Left renal pelvis (tissue), 4 donors: ENCODE measurements around the gene SLC22A17. TPM values are rescaled to one million over a fixed set of nuclear protein-coding genes. Genes with fewer than 3 reads are reported as not detected.
"Not testable (repeated sequence)": the region's sequence is repeated elsewhere in the genome, so short reads cannot be mapped to it uniquely, and the experiment has no call there.

ENCODE experiments used
- DNase-seq, 4 donors: peaks; one replicate each; pipeline ENCODE4 v3.0.0-alpha.2; 2013; ENCODE audit warnings: low read depth in 4 of 4, low spot score in 3 of 4
- polyA plus RNA-seq, 4 donors: library from polyadenylated mRNA; unstranded; fragments of 120-200 nt; gene quantifications; one replicate each; pipeline ENCODE4 v1.2.1, GENCODE V29; 2013; ENCODE audit not compliant: insufficient read length in 4 of 4

Gene SLC22A17
- 10 to 100 TPM; 56.2 to 72.7 (median 58.1) TPM for polyA plus RNA-seq

DNA sequence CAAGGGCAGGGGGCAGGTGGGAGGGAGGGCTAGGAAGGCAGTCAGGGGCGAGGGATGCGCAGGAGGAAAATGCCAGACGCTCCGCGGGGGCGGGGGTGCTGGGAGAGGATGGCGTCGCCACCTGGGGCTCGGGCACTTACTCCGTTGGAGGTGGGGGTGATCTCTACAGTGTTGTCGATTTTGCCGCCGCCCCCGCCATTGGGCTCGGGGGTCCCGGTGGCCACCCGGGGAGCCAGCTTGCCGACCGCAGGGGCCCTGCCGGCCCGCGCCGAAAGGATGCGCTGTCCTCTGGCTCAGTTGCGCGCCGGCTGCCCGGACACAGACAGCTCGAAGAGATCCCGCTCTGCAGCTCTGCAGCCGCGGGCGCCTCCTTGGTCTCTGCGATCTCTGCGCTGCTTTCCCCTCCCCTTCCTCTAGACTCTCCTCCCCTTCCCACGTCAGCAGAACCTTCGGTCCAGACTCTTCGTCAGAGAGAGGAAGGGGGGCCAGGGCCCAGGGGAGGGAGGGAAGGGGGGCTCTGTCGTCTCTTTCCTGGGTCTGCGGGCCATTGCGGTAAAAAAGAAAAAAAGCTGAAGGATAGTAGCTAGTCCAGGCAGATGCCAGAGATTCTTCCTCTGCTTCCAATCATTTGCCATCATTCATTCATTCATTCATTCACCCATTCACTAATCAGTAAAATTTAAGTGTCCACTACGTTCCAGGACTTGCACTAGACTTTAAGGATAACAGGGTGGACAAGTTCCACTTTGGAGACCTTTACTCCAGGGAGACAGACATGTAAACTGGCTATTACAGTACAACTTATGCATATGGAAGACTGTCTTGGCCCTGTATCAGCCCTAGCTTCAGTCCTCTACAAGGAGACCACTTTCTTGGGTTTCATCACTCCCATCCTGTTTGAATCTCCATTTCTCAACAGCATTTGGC, at the start of gene SLC22A17:
Gene SLC22A17, minus strand, starts transcription at position 382 of the 927 bp plus-strand sequence.
- peak; percentile 74 to 82 (median 80) for DNase-seq

DNA sequence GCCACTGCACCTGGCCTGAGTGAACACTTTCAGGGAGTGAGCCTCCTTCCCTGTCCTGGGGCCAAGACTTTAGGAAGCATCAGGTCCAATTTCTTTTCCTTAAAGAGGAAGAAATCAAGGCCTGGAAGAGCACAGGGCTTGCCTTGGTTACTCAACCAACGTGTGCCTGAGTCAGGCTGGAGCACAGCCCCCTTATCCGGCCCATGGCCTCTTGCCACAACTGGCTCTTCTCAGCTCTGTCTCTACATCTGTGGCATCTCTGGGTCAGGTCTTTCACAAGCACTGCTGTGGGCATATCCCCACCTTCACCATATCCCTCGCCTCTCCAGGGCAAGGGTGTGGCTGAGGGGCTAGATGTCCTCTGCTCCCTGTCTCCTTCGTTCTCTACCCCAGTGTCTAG, 48.6 kb upstream of the SLC22A17 start:
- DNase-seq: no peak

DNA sequence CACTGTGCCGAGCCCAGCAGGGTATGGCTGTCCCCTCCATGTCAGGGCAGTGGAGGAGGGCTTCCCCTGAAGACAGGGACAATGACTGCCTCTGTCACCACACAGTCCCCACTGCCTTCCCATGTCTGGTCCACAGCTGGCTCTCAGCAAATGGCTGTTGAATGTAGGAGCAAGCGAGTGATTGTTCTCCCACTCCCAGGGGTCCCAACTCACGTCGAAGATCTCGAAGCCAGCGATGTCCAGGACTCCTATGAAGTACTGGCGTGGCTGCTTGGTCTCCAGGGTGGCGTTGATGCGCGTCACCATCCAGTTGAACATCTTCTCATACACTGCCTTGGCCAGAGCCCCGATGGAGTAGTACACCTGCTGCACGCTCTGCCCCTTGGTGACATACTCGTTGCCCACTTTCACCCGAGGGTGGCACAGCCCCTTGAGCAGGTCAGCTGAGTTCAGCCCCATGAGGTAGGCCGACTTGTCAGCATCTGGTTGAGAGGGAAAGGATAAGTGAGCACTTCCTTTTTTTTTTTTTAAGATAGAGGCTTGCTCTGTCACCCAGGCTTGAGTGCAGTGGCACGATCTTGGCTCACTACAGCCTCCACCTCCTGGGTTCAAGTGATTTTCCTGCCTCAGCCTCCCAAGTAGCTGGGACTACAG, 47.9 kb upstream of the SLC22A17 start:
- DNase-seq: not testable (repeated sequence)

DNA sequence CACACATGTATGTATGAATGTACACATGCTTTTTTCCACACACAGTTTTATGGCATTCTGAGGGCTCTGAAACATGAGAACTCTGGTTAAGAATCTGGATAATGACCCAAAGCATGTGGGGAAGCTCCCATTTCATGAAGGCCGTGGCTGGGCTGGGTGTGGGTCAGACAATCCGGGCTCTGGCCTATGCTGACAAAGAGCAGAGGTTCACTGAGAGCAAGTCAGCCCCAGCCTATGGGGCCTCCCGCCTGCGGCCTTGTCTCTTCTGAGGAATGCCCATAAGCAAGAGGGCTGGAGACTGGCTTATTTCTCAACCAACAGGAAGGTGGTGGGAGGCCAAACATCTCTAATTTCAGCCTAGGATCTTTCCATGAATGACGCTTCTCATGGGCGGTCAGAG, 46.9 kb upstream of the SLC22A17 start:
- DNase-seq: peak in 1 of 4 donors; percentile 11

DNA sequence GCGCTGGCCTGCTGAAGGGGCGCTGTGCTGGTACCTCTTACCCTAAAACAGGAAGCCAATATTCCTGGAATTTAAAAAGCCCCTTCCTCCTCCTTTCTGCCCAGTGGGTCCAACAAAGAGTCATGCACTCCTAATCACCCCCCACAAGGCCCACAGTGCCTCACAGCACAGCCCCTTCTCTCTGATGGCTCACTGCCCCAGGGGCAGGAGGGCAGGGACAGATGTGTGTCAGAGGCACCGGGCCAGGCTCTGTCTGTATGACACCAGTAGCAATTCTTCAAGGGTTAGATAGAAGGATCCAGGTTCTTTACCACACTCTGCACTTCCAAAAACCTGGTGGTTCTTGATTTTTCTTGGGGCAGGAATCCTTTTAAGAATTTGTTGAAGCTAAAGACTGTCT, 46.4 kb upstream of the SLC22A17 start:
- no peak for DNase-seq

DNA sequence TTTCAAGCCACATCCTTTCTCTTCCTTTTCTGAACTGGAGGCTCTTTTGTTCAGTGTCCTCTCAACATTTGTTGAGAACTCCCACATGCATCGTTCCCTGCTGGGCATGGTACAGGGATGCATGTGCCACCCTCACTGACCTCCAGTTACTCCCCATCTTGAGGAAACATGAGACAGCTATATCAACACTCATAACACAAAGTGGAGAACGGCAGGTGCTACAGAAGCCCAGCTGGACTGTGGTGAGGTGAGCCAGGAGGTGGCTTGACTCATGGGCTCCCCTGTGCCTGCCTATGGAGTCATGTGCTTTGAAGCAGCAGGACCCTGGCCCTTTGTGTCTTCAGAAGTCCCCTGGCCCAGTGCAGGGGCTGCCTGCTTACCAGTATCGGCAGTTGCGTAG, 45.7 kb upstream of the SLC22A17 start:
- no peak for DNase-seq

DNA sequence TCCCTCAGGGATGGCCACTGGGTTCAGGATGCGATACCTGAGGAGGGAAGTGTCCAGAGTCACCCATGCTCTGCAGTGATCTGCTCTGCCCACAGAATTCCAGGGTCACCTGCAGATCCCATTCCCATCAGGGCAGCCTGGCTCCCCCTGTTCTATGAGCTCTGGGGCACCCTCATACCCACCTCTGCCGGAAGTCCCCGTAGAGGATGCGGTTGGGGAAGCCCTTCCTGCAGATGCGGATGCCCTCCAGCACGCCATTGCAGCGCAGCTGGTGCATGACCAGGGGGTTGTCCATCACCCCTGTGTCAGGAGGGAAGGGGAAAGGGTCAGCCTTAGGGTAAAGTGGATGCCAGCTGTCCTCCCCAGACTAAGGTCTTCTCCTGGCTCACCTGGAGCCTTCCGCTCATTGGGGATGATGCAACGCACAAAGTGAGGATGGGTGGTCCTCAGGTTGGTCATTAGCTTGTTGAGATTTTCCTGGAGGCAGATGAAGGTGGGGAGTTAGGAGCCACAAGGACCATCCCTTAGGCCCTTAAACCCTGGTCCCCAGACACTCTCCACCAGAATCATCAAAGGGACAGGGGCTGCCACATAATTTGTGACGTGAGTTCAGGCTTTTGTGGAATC, 44.2 kb upstream of the SLC22A17 start:
- DNase-seq: no peak

DNA sequence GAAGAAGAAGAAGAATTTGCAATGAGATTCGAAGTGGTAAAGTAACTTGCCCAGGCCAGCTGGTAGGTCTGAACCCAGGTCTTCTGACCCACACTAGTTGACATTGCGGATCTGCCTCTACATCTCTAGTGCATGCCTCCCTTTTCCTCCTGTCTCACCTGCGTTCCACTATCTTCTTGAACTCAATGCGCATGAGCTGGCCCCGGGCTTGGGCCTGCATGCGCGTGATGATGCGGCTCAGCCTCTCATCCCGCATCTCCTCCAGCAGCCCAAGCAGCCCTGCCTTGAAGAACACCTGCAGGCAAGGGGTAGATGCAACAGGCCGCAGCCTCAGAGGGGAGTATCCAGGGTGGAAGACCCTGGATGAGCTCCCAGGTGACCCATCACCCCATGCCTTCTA, 43.4 kb upstream of the SLC22A17 start:
- DNase-seq: no peak

DNA sequence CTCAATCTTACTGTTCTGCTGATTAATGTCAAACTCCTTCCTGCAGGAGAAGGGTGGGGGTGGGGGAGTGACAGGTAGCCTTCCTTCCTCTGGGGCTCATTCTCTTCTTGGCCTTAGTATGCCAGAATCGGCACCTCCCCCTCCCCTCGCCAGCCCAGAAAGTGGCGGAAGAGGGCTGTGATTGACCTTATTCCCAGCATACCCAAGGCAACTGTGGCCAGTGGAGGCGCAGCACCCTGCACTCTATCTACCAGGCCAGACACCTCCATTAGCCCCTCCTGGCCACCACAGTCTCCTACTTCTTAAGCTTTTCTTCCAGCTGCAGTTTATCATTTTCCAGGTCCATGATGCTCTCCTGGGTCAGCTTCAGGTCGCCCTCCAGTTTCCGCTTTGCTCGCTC, 39.9 kb upstream of the SLC22A17 start:
- DNase-seq: no peak

DNA sequence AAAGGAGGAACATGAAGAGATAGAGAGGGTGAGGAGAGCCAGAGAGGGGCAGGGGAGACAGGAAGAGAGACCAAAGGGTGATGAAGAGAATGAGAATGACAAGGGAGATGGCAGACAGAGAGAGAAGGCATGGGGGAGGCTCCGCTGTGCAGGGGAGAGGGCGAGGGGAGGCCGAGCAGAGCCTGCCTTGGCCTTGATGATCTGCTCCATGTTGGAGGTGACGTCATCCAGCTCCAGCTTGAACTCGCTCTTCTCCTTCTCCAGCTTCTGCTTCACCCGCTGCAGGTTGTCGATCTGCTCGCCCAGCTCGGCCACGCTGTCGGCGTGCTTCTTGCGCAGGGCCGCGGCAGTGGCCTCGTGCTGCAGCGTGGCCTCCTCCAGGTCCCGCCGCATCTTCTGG, 37.2 kb upstream of the SLC22A17 start:
- DNase-seq: not testable (repeated sequence)

DNA sequence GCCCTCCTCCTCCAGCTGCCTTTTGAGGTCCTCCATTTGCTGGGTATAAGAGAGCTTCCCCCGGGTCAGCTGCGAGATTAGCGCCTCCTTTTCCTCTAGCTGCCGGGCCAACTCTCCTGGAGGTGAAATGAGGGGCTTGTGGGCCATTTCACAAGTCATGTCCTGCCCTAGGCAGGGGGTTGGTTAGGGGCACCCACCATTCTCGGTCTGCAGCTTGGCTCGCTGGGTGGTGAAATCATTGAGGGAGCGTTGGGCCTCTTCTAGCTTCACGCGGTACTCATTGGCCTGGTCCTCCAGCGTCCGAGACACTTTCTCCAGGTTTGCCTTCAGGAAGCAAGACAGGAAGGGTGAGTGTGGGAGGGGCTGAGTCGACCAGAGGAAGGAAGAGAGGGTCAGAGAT, 36.7 kb upstream of the SLC22A17 start:
- DNase-seq: no peak

DNA sequence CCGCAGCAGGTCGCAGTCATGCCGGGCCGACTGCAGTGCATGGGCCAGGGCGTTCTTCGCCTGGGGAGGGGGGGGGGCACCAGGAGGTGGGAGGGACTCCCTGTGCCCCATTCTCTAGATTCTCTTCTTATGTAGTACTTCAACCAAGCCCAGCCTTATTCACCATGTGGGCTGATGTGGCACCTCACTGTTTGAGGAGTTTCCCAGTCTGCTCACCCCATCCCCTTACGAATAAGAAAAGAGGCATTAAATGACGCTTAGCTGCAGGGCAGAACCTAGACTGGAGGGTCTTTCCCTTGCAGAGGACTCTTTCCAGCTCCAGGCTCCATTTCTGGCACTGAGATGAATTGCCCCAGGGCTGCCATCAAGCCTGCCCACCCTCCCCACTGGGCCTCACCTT, 36.3 kb upstream of the SLC22A17 start:
- no peak for DNase-seq

DNA sequence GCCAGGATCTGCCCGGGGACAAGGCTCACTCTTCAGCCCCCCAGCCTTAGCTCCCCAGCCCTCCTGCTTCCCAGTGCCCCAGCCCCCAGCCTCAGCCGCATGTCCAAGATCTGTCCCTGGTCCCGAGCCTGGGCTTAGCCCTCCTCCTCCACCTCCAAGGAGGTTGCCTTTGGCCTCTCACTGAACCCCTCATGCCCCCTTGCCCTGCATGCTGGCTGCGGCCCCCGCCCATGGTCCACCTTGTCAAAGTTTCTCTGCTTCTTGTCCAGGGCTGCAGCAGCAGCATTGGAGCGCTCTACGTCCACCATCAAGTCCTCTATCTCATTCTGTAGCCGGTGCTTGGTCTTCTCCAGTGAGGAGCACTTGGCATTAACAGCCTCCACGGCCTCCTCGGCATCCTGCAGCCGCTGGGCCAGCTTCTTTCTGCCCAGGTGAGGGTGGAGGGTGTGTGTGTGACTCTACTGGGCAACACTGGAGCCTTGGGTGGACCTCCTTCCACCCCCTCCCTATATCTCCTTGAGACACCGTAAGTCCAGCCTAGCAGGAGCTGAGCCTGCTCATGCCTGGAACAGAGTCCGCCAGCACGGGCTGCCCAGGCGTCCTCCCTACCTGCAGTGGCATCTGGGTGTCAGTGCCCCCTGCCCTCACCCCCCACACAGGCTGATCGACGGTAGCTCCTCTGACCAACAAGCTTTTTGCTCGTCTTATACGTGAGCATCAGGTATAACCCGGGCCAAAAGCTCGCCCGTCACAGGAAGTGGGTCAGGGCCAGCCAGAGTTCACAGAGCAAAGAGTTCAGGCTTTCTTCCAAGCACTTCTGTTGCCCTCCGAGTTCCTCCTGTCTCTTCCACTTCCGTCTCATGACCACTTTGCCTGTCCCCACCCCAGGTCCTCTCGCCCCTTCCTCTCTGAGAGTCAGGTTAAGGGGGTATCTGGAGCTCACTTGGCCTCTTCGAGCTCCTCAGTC, 35.5 kb upstream of the SLC22A17 start:
- no peak for DNase-seq

DNA sequence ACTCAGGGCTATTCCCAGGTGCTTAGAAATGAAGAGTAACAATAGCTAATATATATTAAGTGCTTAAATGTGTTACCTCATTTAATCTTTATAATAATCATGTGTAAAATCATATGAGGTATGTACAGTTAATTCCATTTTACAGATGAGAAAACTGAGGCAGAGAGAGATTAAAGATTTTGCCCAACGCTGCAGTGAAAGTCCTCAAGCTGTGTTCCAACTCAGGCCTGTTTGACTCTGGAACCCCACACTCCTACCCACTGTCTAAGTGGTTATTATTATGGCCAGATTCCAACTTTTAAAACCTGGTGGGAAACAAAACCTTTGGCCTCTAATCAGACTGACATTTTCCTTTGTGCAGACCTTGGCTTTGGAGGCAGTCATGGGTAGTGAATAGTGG, 34.3 kb upstream of the SLC22A17 start:
- no peak for DNase-seq

DNA sequence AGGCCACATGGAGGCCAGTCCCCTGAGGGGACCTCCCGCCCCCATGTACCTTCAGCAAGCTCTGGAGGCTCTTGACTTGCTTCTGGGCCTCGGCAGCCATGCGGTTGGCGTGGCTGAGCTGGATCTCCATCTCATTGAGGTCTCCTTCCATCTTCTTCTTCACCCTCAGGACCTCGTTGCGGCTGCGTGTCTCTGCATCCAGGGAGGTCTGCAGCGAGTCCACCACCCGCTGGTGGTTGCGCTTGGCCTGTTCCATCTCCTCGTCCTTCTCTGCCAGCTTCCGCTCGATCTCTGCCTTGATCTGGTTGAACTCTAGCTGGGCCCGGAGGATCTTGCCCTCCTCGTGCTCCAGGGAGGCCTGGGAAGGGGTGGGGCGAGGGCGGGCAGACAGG, 33.6 kb upstream of the SLC22A17 start:
- DNase-seq: not testable (repeated sequence)

DNA sequence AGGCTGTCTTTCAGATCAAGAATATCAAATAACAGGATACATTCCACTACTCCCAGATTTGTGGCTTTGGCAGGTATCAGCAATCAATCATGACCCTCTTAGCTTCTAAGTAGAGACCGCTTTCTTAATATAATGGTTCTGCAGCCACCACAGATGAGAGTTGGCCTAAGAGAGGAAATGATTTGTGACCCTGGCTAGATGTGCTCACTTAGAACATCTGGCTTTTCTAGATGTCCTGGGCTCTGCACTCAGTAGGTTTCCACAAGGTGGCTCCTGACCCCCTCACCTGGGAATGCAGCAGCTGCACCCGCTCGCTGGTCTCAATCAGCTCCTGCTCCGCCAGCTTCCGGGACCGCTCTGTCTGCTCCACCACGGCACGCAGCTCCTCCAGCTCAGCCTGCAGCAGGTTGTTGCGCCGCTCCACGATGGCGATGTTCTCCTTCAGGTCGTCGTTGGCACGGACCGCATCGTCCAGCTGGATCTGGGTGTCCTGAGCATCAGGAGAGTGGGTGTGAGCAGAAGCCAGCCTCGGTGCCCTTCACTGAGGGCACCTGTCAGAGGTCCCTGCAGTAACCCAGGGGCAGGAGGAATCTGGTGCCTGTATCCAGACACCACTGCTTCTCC, 33.1 kb upstream of the SLC22A17 start:
- no peak for DNase-seq

DNA sequence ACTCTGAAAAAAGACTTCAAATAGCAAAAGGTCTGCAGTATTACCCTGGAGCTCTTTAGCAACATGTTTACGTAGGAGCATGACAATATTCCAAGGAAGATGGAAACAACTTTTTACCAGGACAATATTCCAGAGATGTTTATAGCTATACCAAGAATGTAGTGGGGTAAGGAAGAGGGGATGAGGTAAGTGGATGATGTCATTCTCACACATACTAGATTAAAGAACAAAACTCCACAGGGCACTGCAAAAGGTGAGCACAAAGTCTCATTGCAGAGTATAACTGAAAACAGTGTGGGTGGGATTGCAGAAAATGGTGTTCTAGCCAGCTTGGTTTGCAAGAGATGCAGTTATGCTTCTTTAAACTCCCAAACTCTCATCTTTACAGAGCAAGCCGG, 32.6 kb upstream of the SLC22A17 start:
- no peak for DNase-seq

DNA sequence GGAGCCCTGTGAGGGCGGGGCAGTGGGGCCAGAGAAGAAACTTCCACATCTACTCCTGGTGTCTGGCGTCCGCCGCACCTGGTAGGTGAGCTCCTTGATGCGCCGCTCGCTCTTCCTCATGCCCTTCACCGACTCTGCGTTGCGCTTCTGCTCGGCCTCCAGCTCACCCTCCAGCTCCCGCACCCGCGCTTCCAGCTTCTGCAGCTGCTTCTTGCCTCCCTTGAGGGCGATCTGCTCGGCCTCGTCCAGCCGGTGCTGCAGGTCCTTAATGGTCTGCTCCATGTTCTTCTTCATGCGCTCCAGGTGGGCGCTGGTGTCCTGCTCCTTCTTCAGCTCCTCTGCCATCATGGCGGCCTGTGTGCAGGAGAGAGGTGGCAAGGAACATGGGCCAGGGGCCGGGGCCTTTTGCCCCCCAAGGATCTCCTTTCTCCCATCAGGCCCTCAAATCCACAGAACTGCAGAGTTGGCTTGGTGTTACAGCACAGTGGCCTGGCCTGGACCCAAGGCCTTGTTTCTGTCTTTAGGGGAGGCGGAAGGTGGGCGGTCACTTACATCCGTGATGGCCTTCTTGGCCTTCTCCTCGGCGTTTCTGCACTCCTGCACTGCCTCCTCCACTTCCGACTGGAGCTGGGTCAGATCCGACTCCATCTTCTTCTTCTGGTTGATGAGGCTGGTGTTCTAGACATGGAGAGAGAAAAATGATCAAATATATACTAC, 31.8 kb upstream of the SLC22A17 start:
- no peak for DNase-seq

DNA sequence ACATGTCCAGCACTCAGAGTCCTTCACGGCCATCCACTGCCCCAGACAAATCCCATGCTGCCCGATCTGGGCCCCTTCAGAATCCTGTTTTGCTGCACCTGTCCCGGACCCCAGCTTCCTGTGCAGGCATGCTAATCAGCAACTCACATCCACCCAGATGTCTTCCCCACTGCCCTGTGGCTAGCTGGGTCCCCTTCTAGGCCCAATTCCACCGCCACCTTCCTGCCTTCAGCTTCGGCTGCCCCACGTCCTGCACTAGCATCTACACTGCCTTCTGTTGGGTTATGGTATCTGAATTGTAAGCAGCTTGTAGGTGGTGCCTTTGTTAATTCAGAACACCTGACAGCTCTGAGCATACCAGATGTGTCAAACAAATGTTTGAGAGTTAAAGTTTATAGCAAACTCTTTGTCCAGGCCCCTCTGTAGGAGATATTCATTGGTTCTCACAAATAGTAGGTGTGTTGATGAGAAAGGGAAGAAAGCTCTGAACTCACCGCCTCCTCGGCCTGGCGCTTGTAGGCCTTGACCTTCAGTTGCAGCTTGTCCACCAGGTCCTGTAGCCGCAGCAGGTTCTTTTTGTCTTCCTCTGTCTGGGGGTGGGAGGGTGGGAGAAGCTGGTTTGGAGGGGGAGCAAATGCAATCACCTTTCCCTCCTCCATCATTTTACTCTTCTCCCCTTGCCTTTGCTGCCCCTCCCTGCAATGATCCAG, 30.2 kb upstream of the SLC22A17 start:
- DNase-seq: no peak
